T1000 (cell line): ENCODE data around the gene TOM1L2.
"Not testable (repeated sequence)": the region's sequence is repeated elsewhere in the genome, so short reads cannot be mapped to it uniquely, and the experiment has no call there.

Experiments
- DNase-seq: peaks from one replicate; lab custom pipeline; 2025; ENCODE audit warnings: mixed read lengths; lab: John Stamatoyannopoulos, UW

TOM1L2 gene

DNA sequence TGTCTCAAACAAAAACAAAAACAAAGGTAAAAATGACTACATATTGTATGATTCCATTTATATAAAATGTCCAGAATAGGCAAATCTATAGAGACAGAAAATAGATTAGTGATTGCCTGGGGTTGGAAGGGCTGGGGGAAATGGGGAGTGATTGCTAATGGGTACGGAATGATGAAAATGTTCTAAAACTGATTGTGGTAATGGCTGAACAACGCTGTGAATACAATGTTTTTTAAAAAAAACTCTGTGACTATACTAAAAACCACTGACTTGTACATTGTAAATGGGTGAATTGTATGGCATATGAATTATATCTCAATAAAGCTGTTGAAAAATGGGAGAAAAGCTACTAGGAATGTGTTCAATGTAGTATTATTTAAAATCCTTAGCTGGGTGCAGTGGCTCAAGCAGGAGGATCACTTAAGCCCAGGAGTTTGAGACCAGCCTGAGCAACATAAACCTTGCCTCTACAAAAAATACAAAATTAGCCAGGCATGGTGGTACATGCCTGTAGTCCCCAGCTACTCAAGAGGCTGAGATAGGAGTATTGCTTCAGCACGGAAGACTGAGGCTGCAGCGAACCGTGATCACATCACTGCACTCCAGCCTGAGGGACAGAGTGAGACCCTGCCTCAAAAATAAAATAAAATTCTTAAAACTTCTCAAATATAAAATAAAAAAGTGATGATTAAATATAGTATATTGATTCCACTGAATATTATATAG, 47.9 kb downstream of the TOM1L2 start:
- DNase-seq, result no peak

DNA sequence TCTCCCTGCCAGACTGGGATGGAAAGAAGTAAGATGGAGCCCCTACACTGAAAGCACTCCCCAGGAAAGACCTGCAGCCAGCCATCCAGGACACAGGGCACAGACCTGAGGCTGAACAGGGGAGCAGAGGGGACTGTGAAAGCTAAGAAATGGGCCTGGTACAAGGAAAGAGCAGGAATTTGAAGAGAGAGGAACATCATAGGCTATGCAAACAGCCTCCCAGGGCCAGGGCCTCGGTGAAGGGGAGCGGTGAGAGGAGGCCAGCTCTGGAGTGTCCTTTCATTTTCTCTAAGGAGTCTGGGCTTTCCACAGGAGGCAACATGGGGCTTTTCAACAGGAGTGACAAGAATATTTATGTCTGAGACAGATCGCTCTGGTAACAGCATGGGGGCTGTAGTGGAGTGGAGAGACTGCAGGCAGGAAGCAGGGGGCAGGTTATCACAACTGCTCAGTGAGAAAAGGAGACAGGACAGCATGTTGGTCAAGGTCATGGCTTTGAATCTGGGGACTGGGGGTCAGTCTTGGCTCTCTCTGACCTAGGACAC, 50.1 kb downstream of the TOM1L2 start:
- no peak for DNase-seq

DNA sequence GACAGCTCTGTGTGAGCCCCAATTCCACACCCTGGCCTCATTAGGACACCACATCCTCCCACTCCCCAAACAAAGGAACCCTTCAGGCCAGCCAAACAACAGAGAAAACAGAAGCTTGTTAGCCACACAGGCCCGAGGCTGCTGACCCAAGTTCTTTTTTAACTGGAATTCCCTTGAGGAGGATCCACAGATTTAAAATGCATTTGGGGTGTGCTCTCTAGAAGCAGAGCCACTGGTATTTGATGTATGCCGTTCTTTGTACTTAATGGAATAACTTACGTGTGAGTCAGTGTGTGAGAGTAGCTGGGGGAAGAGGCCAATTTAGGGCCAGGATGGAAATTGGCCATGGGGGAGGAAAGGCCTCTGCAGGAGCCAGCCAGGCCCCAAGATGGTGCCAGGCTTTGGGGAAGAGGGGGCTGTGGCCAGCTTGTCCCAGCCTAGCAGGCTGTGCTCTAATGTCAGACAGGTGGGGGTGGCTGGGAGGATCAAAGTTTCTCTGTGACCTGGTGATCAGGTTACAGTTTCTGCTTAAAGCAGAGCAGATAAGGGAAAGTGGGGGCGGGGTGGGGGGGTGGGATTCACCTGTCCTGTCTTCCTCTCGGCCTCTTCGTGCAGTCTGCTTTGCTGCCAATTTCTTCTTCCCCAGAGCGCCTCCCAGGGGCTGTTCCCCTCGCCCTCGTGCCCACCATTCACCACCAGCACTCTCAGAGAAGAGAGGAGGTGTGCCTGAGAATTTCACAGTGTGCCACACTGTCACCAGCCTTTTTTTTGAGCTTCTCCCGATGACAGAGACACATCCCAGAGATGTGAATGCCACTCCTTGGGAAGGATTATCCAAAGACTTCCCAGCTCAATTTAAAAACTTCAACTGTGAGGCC, 50.8 kb downstream of the TOM1L2 start:
- DNase-seq, result peak; percentile 64

DNA sequence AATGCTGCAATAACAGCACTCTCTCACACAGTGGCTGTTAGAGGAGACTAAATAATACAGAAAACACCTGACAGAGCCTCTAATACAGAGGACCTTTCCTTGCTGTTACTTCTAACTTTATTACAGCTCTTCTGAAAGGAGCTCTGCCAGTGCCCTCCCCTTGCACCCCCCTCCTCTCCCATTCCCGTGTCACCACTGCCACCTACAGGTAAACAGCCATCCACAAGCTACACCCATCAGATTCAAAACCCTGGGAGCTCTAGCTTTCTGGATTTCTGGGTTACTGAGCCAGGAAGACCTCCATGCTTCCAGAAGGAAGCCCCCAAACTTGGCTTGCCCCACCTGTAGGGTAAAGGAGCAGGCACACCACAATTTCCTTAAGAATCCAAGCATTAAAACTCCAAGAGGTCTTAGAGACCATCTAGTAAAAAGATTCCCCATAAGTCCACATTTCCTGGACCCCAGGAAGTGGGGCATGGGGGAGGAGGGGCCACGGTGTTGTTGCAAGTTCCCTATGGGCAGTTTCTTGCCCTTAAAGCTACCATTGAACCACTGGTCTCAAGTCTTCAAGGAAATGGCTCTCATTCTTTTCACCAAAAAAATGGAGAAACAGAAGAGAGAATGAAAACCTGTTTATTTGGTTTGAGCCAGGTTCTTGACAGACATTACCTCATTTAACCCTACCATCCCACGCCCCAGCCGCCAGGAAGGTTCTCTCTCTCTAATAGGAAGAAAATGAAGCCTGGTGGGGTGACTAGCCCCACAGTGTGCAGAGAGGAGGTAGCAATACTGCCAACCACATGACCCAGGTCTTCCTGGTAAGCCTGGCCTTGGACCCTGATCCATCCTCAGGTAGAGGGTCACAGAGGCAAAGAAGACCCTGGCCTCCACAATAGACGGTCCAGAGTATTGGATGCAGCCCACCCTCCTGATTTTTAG, 52.8 kb downstream of the TOM1L2 start:
- peak; percentile 59 for DNase-seq

DNA sequence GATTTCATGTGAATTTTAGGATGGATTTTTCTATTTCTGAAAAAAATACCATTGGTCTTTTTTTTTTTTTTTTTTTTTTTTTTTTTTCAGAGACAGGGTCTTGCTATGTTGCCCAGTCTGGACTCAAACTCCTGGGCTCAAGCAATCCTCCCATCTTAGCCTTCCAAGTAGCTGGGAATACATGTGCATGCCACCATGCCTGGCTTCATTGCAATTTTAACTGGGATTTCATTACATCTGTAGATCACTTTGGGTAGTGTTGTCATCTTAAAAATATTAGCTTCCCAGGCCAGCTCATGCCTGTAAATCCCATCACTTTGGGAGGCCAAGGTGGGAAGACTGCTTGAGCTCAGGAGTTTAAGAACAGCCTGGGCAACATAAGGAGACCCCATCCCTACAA, 54.8 kb downstream of the TOM1L2 start:
- no peak for DNase-seq

DNA sequence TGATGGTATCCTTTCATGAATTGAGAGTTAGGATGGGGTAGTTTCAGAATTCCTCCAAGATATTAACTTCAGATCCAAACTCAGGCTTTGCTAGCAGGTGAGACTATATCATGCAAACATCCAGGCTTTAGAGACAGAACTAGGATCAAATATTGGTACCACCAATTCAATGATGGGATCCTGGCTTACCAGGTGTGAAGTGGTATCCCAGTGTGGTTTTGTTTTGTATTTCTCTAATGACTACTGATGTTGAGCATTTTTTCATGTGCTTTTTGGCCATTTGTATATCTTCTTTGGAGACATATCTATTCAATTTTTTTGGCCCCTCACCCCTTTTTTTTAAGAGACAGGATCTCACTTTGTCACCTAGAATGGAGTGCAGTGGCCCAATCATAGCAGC, 57.0 kb downstream of the TOM1L2 start:
- DNase-seq, result no peak

DNA sequence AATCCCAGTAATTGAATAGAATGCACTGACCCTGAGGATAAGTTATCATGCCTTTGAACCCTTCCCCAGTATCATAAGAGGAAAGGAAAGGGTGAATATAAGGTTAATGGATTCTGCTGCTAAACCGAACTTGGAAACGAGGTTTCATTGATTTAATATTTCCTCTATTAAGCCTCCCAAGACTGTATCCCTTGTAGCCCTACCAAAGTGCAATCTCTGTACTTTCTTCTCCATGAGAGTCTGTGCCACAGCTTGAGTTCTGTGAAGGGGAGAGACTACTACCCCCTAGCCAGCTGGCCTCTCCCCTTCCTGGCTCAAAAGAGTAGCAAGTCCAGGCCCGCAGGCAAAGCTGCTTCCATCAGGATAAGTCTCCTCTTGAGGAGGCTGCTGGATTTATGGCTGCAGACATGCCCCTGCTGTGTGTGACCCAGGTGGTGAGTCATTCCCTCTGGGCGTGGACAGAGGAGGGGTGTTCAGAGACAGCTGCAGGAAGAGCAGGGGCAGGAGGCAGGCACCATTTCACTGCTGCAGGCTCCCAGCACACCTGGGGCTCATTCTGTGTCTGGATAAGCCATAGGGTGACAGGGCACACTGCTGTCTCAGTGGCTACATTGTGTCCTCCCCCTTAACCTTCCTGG, 58.4 kb downstream of the TOM1L2 start:
- peak; percentile 85 for DNase-seq

DNA sequence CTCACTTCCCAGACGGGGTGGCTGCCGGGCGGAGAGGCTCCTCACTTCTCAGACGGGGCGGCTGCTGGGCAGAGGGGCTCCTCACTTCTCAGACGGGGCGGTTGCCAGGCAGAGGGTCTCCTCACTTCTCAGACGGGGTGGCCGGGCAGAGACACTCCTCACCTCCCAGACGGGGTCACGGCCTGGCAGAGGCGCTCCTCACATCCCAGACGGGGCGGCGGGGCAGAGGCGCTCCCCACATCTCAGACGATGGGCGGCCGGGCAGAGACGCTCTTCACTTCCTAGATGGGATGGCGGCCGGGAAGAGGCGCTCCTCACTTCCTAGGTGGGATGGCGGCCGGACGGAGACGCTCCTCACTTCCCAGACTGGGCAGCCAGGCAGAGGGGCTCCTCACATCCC, 59.9 kb downstream of the TOM1L2 start:
- not testable (repeated sequence) for DNase-seq

DNA sequence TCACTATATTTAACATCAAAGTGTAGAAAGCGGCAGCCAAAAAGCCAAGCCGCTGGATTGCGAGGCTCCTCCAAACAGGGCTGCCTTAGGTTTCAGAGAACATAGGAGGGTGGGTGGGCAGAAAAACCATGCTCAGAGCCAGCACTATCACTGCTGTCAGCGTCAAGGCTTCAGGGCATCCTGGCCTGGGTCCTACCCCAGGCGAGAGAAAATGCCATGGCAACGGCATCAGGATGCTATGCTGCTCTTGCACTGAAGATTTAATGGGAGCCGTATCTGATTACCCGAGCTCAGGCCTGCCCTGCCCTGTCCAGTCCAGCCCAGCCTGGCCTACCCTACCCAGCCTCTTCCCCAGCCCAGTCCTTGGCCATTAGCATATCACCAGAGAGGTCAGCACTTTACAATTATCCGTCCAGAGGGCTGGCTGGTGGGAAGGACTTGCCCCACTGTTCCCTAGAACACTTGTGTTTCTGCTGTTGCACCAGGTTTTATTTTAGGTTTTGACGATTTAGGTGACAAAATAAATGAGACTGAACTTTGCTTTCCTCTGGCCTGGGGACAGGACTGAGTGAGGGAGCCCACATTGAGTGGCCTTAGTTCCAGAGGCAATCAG, 61.1 kb downstream of the TOM1L2 start:
- no peak for DNase-seq

DNA sequence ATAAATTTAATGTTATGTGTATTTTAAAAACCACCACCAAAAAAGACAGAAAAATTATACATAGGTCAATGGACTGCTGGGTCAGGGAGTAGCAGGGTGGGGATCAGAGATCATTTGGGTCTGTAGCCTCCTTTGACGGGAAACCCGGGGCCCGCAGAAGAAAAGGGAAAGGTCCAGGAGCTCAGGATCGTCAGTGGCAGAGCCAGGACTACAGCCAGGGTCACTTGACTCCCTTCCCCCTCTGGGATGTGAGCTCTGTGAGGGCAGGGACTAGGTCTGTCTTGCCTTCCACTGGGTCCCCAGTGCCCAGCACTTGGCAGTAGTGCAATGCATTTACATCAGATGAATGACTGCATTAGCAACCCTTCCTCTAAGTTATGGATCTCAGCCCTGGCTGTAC, 62.1 kb downstream of the TOM1L2 start:
- DNase-seq, result no peak

DNA sequence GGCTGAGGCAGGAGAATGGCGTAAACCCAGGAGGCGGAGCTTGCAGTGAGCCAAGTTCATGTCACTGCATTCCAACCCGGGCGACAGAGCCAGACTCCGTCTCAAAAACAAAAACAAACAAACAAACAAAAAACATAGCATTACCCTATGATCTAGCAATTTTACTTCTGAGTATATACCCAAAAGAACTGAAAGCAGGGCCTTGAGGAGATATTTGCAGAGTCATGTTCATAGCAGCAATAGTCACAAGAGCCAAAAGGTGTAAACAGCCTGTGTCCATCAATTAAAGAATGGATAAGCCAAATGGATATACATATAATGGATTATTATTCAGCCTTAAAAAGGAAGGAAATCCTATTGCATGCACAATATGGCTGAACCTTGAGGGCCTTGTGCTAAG, 63.1 kb downstream of the TOM1L2 start:
- no peak for DNase-seq

DNA sequence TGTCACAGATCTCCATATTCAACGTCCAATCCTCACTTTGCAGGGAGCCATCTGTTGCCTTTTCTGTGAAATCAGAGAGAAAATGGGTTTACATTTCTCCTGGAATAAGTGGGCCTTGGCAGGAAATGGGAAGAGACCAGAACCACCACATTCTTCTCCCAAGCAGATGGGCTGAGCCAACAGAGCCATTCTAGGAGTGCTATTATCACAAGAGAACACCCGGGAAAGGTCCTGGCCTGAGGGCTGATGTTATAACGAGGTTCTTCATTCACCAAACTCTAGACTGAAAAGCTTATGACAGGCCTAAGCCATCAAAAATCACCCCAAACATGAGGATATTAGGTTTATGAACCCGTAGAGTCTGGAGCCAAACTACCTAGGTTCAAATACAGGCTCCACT, 64.7 kb downstream of the TOM1L2 start:
- DNase-seq, result no peak

DNA sequence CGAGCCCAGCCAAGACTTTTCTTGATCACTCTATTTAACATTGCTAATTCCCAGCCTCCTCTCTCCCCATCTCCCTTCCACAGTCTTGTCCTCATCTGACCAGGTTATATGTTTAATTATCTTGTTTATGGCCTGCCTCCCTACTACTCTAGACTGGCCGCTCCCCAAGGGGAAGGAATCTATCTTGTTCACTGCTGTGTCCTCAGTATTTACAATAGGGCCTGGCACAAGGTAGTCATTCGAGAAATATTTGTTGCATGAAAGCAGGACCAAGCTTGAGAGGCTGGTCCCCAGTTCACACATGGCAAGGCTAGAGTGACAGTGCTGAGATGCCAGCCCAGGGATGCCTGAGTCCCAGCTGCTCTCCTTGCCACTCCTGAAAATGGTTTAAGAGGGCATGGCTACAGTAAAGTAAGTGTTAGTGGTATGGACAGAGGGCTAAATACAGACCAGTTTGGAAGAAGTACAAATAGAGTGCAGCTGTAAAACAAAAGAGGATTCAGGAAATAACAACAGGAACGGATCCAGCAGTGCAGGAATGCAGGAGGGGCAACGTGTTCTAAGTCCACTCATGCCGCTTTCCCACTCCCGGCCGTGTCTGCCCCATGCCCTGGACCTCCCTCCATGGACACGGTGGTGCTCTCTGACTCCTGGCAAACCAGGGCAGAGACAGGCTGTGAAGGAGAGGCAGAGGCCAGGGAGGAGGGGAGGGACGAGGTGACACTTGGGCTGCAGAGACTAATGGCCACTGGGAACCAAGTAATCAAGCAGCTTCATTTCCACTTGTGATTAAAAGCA, 65.6 kb downstream of the TOM1L2 start:
- DNase-seq, result no peak

DNA sequence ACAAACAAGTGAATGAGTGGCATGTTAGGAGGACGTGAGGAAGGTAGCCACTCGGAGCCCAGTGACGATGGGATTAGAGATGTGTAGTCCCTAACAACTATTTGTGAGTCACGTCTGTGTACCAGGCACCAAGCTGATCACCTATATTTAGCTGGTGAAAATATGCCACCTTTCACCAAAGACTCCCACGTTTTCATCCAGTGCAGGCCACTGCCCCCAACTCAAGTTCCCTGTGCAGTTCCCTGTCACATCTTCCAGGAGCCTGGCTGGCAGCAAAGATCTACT, 67.2 kb downstream of the TOM1L2 start:
- DNase-seq, result no peak

DNA sequence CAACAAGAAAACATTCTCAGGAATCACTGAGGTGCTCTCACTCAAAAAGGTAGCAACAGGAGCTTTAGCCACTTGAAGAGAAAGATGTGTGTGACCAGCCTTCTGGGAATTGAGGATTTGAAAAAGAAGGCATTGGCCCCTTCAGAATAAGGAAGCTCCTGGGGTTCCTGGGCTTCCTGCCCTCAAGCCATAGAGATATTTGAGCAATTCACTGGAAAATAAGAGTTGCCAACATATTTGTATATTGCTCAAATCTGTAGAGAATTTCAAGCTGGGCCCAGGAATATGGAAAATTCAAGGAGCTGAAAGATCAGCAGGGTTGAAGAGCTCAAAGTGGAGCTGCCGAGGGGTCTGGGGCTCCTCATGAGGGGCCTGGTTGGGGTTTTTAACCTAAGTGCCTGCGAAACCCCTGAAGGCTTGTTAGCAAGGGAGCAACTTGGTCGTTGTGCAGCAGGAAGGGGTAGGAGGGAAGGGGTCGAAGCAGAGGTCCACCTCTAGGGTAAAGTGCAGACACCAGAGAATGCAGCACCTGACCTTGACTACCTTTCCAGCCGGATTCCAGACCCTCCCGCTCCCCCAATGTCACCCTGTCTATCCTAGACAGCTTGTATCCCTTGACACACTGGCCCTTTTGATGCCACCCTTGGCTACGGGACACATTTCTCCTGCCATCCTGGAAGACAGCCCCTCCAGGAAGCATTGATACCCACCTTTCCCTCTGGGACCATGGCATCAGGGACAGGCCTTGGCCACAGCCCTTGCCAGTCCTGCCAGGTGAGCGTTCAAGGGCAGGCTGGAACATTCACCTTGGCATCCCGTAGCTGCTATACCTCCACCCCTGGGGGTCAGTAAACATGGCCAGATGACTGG, 67.8 kb downstream of the TOM1L2 start:
- DNase-seq, result no peak

DNA sequence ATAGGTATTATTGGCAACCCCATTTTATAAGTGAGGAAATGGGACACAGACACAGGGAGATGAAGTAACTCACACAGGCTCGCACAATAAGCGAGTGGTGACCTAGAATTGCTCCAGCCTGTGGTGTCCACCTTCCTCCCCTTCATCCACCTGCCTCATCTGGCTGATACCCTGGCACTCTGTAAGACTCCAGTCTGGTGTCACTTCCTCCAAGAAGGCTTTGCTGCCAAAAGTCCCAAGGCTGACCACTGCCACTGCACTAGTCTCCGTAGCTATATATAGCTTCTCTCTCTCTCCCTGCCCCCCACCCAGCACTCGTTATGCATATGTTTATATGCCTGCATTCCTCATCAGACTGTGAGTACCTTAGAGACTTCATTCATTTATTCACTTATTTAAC, 69.3 kb downstream of the TOM1L2 start:
- no peak for DNase-seq

DNA sequence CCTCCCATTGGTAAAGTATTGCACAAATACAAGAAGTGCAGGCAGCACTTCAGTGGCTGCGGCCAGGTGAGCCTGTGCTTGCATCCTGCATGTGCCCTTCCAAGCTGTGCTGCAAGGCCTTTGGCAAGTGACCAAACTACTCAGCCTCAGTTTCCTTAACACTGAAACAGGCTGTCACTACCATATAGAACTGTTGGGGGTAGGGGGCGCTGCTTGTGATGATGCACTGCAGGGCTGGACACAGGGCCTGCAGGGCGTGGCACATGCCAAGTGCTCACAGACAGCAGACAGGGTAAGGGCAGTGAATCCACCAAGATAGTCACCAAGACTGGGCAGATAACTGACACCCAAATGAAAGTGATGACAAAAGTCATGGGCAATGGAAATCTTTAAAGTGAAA, 69.8 kb downstream of the TOM1L2 start:
- no peak for DNase-seq

DNA sequence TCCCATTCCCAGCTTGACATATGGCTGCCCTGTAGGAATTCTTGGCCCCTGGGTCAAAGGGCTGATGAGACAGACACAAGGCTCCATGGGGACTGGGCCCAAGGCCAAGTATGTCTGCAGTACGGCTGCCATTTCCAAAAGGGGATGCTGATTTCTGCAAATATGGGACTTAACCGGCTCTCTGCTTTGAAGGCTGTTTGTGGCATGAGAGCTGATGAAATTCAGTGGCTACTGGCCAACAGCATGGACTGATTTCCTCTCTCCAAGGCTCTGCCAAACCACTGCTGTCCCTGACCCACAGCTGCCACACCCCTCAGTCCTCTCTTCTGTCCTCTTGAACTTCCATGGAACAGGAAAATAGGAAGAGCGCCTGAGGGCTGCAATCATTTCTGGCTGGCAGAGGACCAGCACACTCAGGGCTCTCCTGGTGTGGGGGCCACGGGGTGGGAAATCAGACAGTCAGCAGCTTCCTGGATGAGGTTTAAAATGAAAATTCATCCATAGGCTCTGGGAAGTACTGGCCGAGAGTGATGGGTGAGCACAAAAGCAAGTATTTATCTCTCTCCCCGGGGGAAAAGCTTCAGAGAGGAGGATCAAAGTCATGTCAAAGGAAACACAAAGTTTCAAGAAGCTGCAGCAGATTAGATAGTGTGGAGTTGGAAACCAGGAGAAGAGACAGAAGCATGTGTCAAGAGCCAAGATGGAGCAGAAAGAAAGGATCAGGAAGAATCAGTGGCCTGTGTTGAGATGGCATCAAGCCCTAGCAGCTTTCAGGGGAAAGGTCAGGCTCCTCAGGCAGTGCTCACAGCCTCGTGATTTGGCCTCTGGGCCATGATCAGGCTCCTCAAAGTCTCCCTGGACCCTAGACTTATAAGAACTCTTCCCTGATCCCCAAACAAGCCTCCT, 71.3 kb downstream of the TOM1L2 start:
- peak; percentile 90 for DNase-seq
